ENCODE data around the gene SLC31A1.

DNA sequence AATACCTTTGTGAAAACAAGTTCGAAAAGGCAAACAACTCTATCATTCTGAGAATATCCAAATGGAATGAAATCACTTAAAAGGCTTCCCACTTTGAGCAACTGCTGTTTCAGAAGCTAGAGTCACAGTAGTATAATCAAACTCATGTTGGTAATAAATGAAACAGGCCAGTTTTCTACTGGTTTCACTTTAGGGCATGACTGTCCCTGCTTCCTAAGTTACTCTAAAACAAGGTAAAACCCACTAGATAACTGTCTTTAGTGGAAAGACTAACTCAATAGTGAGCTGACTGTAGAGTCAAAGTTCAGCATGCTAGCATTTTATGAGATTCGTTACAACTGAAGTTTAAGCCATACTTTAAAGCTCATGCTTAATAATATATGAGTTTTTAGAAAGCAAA, 48.0 kb downstream of the SLC31A1 start:
- TF ChIP-seq CTCF (IDR thresholded peaks at IDR 0.05; ENCODE audit: insufficient read depth, low read length, poor library complexity, severe bottlenecking) (no peak), EZH2phosphoT487 (conservative IDR thresholded peaks at IDR 0.05; ENCODE audit: low read length) (no peak)
